Type B pancreatic cell (in vitro differentiated cells): Measurements from ENCODE around the gene STUB1. TPM values are rescaled to one million over a fixed set of nuclear protein-coding genes. Genes with fewer than 3 reads are reported as not detected.
A peak's percentile ranks its signal among the peaks of the same experiment; 100 is the strongest.

Experiments
- DNase-seq: peaks from one replicate; pipeline ENCODE4 v3.0.0; 2021; ENCODE audit warnings: mixed read lengths; ENCODE audit not compliant: unreplicated experiment; ENCODE audit errors: extremely low spot score
- H3K27ac Mint-ChIP-seq: 2 replicates; pipeline ENCODE4 v1.8.0; 2021; ENCODE audit warnings: mild to moderate bottlenecking, mixed read lengths
- H3K27me3 Mint-ChIP-seq: 2 replicates; pipeline ENCODE4 v1.8.0; 2021; ENCODE audit warnings: mixed read lengths
- H3K36me3 Mint-ChIP-seq: 2 replicates; pipeline ENCODE4 v1.8.0; 2021; ENCODE audit warnings: mixed read lengths
- H3K4me1 Mint-ChIP-seq: one replicate; pipeline ENCODE4 v1.8.0; 2021; ENCODE audit warnings: mixed read lengths; ENCODE audit not compliant: unreplicated experiment
- H3K4me3 Mint-ChIP-seq: 2 replicates; pipeline ENCODE4 v1.8.0; 2021; ENCODE audit warnings: mild to moderate bottlenecking, mixed read lengths
- H3K9me3 Mint-ChIP-seq: 2 replicates; pipeline ENCODE4 v1.8.0; 2021; ENCODE audit warnings: mixed read lengths
- CTCF ChIP-seq: fragments of 200-600 bp; sonication (generic); conservative IDR thresholded peaks from 2 replicates; pipeline ENCODE4 v1.5.0; 2021; ENCODE audit warnings: antibody characterized with exemption, mild to moderate bottlenecking
- long read RNA-seq: library from polyadenylated mRNA; unstranded; transcript quantifications from one replicate; pipeline ENCODE4 v2.0.0, GENCODE V29; 2020
- total RNA-seq: library from RNA; stranded (reverse); gene quantifications from 2 replicates; pipeline ENCODE4 v1.2.1, GENCODE V29; 2021; ENCODE audit warnings: low replicate concordance

STUB1 gene
- 74.7 and 80.3 TPM in 2 replicates for total RNA-seq
- long read RNA-seq, partial matches to known transcripts, result 3 of 5 reads
- long read RNA-seq, other reads (novel, unspliced or antisense), result 0 of 5 reads

GRCh38 chr16:679814-680624 is at the start of gene STUB1:
Gene STUB1 (plus strand): TSS chr16:680410. CDS start chr16:680526, 116 bp downstream.
- peaks cover 4% of the 10 kb centered on the region for H3K36me3 Mint-ChIP-seq
- H3K4me3 Mint-ChIP-seq, result peak within 1 kb of the TSS; percentile 89
- peak; percentile 95 for DNase-seq
- TF ChIP-seq CTCF, result no peak
- H3K27me3 Mint-ChIP-seq, result peaks cover 3% of the 10 kb centered on the region
- H3K27ac Mint-ChIP-seq, result peak within 1 kb of the TSS; percentile 72
- peaks cover 3% of the 10 kb centered on the region for H3K4me1 Mint-ChIP-seq
- no peaks in the 10 kb centered on the region for H3K9me3 Mint-ChIP-seq

GRCh38 chr16:630815-631405 is 49.3 kb upstream of the STUB1 start, which contains the start of gene WFIKKN1:
Gene WFIKKN1 (plus strand): TSS chr16:630985. CDS start chr16:631254, 269 bp downstream.
- no peaks in the 10 kb centered on the region for H3K9me3 Mint-ChIP-seq
- peaks cover 5% of the 10 kb centered on the region for H3K4me1 Mint-ChIP-seq
- peak within 1 kb of the TSS; percentile 36 for H3K4me3 Mint-ChIP-seq
- no peak within 1 kb of the TSS for H3K27ac Mint-ChIP-seq
- no peaks in the 10 kb centered on the region for H3K36me3 Mint-ChIP-seq
- no peaks in the 10 kb centered on the region for H3K27me3 Mint-ChIP-seq
- no peak for DNase-seq
- no peak for TF ChIP-seq CTCF

GRCh38 chr16:631808-632358 is 48.3 kb upstream of the STUB1 start:
- Mint-ChIP-seq H3K4me1 (peaks cover 10% of the 10 kb centered on the region), H3K36me3 (no peaks in the 10 kb centered on the region), H3K4me3 (peak overlapping the region; percentile 28), H3K27ac (no peak overlapping the region), H3K9me3 (no peaks in the 10 kb centered on the region), H3K27me3 (peaks cover 6% of the 10 kb centered on the region)
- no peak for DNase-seq
- TF ChIP-seq CTCF, result no peak

- H3K27me3 Mint-ChIP-seq, result peaks cover 6% of the 10 kb centered on the region
- no peak for DNase-seq
- H3K4me1 Mint-ChIP-seq, result peaks cover 10% of the 10 kb centered on the region
- no peak overlapping the region for H3K4me3 Mint-ChIP-seq
- H3K36me3 Mint-ChIP-seq, result no peaks in the 10 kb centered on the region
- no peak for TF ChIP-seq CTCF
- H3K9me3 Mint-ChIP-seq, result no peaks in the 10 kb centered on the region
- no peak overlapping the region for H3K27ac Mint-ChIP-seq
Measured at GRCh38 chr16:632486-633335, 47.5 kb upstream of the STUB1 start.

GRCh38 chr16:633336-634050 is 46.7 kb upstream of the STUB1 start:
- Mint-ChIP-seq H3K4me1 (peaks cover 10% of the 10 kb centered on the region), H3K36me3 (no peaks in the 10 kb centered on the region), H3K9me3 (no peaks in the 10 kb centered on the region), H3K4me3 (no peak overlapping the region), H3K27ac (no peak overlapping the region), H3K27me3 (peaks cover 6% of the 10 kb centered on the region)
- DNase-seq, result no peak
- TF ChIP-seq CTCF, result no peak
